Stimulated activated naive B cell treated with anti-CD40 and anti-IgM and Interleukin-4, amounts not matched to agents 10 μg/mL and 1 μg/mL and 100 μg/mL, for 72 hours (primary cell): Measurements from ENCODE around the gene XAB2.
"Not testable (repeated sequence)": the region's sequence is repeated elsewhere in the genome, so short reads cannot be mapped to it uniquely, and the experiment has no call there.

ENCODE experiments used
- ATAC-seq, 2 donors: fragments of 150-1000 bp; cut with Tn5 transposase; replicated peaks; 2 replicates each; pipeline ENCODE4 v1.10.0; 2021; ENCODE audit warnings: moderate library complexity in 1 of 2
- DNase-seq: peaks from one replicate; pipeline ENCODE4 v3.0.0; 2021
- H3K27ac Mint-ChIP-seq: one replicate; pipeline ENCODE4 v1.8.0; 2022; ENCODE audit warnings: mild to moderate bottlenecking, mixed read lengths
- H3K27me3 Mint-ChIP-seq, 2 donors: one replicate each; pipeline ENCODE4 v1.8.0; 2022; ENCODE audit warnings: mixed read lengths in 2 of 2
- H3K36me3 Mint-ChIP-seq, 2 donors: one replicate each; pipeline ENCODE4 v1.8.0; 2022; ENCODE audit warnings: mixed read lengths in 2 of 2, mild to moderate bottlenecking in 1 of 2
- H3K4me1 Mint-ChIP-seq, 2 donors: one replicate each; pipeline ENCODE4 v1.8.0; 2022; ENCODE audit warnings: mixed read lengths in 2 of 2, mild to moderate bottlenecking in 1 of 2
- H3K4me3 Mint-ChIP-seq, 2 donors: one replicate each; pipeline ENCODE4 v1.8.0; 2022; ENCODE audit warnings: mild to moderate bottlenecking in 2 of 2, mixed read lengths in 2 of 2, moderate library complexity in 1 of 2
- H3K9me3 Mint-ChIP-seq, 2 donors: one replicate each; pipeline ENCODE4 v1.8.0; 2022; ENCODE audit warnings: mixed read lengths in 2 of 2, mild to moderate bottlenecking in 1 of 2

The XAB2 gene

DNA sequence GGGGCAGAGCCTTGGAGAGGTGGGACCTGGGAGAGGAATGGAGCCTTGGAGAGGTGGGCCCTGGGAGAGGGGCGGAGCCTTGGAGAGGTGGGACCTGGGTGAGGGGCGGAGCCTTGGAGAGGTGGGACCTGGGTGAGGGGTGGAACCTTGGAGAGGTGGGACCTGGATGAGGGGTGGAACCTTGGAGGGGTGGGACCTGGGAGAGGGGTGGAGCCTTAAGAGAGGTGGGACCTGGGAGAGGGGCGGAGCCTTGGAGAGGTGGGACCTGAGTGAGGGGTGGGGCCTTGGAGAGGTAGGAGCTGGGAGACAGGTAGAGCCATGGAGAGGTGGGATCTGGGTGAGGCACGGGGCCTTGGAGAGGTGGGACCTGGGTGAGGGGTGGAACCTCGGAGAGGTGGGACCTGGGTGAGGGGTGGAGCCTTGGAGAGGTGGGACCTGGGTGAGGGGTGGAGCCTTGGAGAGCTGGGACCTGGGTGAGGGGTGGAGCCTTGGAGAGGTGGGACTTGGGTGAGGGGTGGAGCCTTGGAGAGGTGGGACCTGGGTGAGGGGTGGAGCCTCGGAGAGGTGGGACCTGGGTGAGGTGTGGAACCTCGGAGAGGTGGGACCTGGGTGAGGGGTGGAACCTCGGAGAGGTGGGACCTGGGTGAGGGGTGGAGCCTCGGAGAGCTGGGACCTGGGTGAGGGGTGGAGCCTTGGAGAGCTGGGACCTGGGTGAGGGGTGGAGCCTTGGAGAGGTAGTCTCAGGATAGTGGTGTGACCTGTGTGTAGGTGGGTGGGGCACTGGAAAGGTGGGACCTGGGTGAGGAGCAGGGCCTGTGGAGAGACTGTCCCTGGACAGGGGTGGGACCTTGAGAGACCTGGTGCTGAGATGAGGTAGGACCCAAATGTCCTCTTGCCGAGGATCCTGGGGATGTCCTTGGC lies 14.5 kb upstream of the XAB2 start:
- not testable (repeated sequence) for H3K9me3 Mint-ChIP-seq, ATAC-seq, H3K27me3 Mint-ChIP-seq, DNase-seq, H3K4me3 Mint-ChIP-seq, H3K27ac Mint-ChIP-seq
- Mint-ChIP-seq H3K36me3 (peaks cover 55 to 74% of the 10 kb centered on the region in 2 donors), H3K4me1 (peaks cover 15 to 17% of the 10 kb centered on the region in 2 donors)

DNA sequence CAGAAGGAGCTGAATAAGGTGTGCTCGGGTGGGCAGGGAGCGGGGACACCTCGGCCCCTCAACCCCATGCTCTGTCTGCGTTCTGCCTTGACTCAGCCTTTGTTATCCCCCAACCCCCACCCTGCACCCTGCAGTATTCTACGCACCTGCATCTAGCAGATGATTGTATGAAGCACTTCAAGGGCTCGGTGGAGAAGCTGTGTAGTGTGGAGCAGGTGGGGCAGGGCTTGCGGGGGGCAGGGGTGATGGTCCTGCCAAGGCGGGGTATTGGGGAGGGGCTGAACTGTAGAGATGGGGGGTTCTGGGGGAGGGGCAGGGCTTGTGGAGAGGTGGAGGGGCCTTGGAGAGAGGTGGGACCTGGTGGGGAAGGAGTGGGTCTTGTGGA lies 13.7 kb upstream of the XAB2 start:
- Mint-ChIP-seq H3K36me3 (peaks cover 53 to 67% of the 10 kb centered on the region in 2 donors), H3K4me1 (peaks cover 18 to 24% of the 10 kb centered on the region in 2 donors), H3K9me3 (peaks cover 0 to 2% of the 10 kb centered on the region in 2 donors), H3K27me3 (no peaks in the 10 kb centered on the region), H3K27ac (no peak overlapping the region), H3K4me3 (no peak overlapping the region)
- DNase-seq (no peak), ATAC-seq (no peak)

DNA sequence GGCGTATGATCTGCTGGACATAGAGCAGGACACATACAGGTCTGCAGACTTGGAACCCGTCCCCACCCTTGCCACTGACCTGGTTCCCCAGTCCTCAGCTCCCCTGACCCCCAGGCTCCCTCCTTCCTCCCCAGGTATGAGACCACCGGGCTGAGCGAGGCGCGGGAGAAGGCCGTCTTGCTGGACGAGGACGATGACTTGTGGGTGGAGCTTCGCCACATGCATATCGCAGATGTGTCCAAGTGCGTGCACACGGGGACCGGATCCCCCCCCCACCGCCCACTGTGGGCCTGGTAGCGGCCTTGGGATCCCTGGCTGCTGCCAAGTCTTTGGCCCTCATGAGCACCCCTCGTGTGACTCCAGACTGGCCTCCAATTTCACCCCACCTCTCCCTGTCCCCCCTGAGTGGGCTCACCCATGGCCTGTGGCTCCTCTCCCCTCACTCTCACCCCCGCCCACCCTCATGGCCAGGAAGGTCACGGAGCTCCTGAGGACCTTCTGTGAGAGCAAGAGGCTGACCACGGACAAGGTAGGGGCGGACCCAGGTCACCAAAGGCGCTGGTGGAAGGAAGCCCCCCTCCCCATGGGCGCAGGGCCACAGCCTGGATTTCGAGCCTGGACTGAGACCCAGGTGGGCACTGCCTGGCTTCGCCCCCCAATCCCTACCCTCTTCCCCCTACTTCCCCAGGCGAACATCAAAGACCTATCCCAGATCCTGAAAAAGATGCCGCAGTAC lies 13.1 kb upstream of the XAB2 start:
- DNase-seq (no peak), ATAC-seq (no peak)
- Mint-ChIP-seq H3K9me3 (peaks cover 0 to 2% of the 10 kb centered on the region in 2 donors), H3K27ac (no peak overlapping the region), H3K36me3 (peaks cover 50 to 62% of the 10 kb centered on the region in 2 donors), H3K27me3 (no peaks in the 10 kb centered on the region), H3K4me1 (peaks cover 18 to 30% of the 10 kb centered on the region in 2 donors), H3K4me3 (no peak overlapping the region)

DNA sequence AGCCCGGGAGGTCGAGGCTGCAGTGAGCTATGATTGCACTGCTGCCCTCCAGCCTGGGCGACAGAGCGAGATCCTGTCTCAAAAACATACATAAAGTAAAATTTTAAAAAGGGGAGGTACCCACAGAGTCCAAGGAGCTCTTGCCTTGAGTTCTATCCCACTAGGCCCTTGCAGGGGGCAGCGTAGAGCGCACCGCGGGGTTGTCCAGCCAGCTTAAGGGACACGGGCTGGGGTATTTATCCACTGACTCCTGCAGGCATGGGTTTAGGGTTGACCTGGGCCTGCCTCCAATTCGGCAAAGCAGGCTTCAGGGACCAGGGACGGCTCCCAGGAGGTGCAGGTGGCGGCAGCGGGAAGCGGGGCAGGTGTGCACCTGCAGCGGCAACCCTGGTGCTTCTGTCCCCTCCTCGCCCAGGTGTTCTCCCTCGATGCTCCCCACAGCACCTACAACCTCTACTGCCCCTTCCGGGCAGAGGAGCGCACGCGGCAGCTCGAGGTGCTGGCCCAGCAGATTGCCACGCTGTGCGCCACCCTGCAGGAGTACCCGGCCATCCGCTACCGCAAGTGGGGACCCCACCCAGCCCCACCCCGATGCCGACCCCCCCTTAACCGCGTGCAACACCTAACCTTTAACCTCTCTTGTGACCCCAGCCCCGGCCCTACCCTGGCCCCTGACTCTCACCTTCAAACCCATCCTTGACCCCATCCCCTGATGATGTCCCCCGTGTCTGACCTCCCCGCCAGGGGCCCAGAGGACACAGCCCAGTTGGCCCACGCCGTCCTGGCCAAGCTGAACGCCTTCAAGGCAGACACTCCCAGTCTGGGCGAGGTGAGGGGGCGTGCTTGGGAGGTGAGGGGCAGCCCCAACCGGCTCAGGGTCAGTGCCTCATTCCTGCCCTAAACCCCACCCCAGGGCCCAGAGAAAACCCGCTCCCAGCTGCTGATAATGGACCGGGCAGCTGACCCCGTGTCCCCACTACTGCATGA lies 12.2 kb upstream of the XAB2 start:
- H3K27ac Mint-ChIP-seq: no peak overlapping the region
- peaks cover 51 to 59% of the 10 kb centered on the region in 2 donors for H3K36me3 Mint-ChIP-seq
- no peak for ATAC-seq
- peaks cover 0 to 2% of the 10 kb centered on the region in 2 donors for H3K9me3 Mint-ChIP-seq
- DNase-seq: no peak
- H3K4me1 Mint-ChIP-seq: peaks cover 20 to 34% of the 10 kb centered on the region in 2 donors
- no peak overlapping the region for H3K4me3 Mint-ChIP-seq
- H3K27me3 Mint-ChIP-seq: no peaks in the 10 kb centered on the region

DNA sequence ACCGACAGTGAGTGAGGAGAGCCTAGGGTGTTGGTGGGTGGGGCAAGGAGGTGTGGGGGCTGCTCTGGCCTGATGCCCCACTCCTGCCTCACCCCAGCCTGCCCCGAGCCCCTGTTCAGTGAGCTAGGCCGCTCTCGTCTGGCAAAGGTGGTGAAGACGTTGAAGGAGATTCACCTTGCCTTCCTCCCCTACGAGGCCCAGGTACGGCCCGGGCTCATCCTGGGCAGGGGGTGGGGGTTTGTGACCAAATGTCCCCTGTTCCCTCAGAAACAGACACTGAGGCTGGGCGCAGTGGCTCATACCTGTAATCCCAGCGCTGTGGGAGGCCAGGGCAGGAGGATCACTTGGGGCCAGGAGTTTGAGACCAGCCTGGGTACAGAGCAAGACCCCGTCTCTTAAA lies 11.5 kb upstream of the XAB2 start:
- Mint-ChIP-seq H3K4me1 (peaks cover 21 to 42% of the 10 kb centered on the region in 2 donors), H3K27ac (no peak overlapping the region), H3K4me3 (no peak overlapping the region), H3K27me3 (no peaks in the 10 kb centered on the region), H3K9me3 (peaks cover 0 to 2% of the 10 kb centered on the region in 2 donors), H3K36me3 (peaks cover 49 to 53% of the 10 kb centered on the region in 2 donors)
- ATAC-seq (no peak), DNase-seq (no peak)

DNA sequence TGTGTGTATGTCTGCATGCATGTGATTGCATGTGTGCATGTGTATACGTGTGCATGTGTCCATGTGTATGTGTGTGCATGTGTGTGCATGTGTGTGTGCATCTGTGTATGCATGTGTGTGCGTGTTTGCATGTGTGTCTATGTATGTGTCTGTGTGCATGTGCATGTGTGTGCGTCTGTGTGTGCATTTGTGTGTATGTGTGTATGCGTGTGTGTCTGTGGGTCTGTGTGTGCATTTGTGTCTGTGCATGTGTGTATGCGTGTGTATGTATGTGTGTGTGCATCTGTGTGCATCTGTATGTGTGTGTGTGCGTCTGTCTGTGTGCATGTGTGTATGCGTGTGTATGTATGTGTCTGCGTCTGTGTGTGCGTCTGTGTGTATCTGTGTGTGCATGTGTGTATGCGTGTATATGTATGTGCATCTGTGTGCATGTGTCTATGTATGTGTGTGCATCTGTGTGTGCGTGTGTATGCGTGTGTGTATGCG lies 10.6 kb upstream of the XAB2 start:
- Mint-ChIP-seq H3K4me3 (peak overlapping the region; percentile 15 to 18), H3K27me3 (no peaks in the 10 kb centered on the region), H3K27ac (no peak overlapping the region), H3K9me3 (peaks cover 0 to 2% of the 10 kb centered on the region in 2 donors), H3K36me3 (peaks cover 43 to 47% of the 10 kb centered on the region in 2 donors), H3K4me1 (peaks cover 21 to 51% of the 10 kb centered on the region in 2 donors)
- DNase-seq (no peak), ATAC-seq (no peak)

DNA sequence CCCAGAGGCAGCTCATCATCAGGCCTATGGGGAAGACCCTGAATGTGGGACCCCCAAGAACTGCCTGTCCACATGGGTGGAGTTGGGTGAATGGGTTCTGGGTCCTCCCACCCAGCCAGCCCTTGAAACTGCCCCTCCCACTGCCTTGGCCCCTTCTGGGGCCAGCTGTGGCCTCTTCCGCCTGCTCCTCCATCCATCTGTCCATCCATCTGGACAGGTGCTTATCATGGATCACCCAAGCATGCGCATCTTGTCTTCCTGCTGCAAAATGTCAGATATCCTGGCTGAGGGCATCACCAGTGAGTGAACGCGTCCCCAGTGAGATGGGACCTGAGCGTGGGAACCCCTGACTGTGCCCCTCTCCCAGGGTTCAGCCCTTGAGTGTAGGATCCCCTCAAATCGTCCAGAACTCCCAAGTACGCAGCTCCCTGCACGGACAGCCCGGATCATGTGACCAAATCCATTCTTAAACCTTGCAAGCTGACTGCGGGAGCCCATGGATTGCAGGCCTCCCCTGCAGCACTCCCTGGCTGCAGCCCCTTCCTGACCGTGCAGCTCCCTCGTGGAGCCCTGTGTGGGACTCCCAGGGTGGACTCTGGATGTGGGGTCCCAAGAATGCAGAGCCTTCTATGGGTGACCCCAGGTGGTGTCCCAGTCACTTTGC lies 9.6 kb upstream of the XAB2 start:
- no peak overlapping the region for H3K27ac Mint-ChIP-seq
- peaks cover 36 to 42% of the 10 kb centered on the region in 2 donors for H3K36me3 Mint-ChIP-seq
- H3K9me3 Mint-ChIP-seq: peaks cover 0 to 2% of the 10 kb centered on the region in 2 donors
- peaks cover 26 to 55% of the 10 kb centered on the region in 2 donors for H3K4me1 Mint-ChIP-seq
- no peak for DNase-seq
- ATAC-seq: no peak
- no peaks in the 10 kb centered on the region for H3K27me3 Mint-ChIP-seq
- H3K4me3 Mint-ChIP-seq: peak overlapping the region in 1 of 2 donors; percentile 7

DNA sequence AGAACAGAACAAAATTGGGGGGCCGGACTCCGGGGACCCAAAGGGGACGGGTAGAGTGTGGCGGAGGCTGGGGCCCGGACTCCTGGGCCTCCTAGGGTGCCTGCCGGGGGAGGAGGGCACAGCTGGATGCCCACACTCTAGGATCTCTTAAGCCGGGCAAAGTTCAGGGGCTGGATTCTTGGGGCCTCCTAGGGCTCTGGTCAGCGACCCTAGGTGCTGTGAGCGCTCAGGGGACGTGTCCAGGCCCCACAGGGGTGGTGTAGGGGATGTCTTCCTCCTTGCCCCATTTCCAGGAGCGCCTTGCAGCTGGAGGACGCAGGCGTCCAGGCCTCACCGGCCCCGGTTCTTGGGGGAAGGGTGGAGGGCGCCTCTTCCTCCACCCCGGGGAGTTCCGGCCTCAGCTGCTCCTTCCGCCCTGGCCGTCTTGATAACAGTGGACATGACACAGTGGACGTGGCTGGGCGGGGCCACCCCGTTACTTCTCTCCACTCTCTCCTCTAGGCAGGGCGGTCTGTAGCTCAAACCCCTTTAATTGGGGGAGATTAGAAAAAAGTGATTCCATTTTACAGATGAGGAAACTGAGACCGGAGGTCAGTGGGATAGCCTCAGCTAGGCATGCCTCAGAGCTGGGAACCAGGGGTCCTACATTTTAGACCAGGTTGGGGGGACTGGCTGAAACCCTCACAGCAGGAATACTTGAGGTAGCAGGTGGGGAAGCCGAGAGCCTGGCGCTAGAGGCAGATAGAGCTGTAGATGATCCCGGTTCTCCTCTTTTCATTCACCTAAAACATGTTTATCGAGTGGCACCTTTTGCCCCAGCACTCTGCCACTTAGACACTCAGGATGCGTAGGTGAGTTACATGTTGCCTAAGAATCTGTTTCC lies 8.3 kb upstream of the XAB2 start:
- H3K4me3 Mint-ChIP-seq: peak overlapping the region; percentile 92 to 94
- H3K27ac Mint-ChIP-seq: peak overlapping the region; percentile 97
- no peaks in the 10 kb centered on the region for H3K27me3 Mint-ChIP-seq
- peaks cover 29 to 62% of the 10 kb centered on the region in 2 donors for H3K4me1 Mint-ChIP-seq
- DNase-seq: no peak
- peaks cover 34 to 37% of the 10 kb centered on the region in 2 donors for H3K36me3 Mint-ChIP-seq
- peak; percentile 48 to 55 for ATAC-seq
- H3K9me3 Mint-ChIP-seq: no peaks in the 10 kb centered on the region

DNA sequence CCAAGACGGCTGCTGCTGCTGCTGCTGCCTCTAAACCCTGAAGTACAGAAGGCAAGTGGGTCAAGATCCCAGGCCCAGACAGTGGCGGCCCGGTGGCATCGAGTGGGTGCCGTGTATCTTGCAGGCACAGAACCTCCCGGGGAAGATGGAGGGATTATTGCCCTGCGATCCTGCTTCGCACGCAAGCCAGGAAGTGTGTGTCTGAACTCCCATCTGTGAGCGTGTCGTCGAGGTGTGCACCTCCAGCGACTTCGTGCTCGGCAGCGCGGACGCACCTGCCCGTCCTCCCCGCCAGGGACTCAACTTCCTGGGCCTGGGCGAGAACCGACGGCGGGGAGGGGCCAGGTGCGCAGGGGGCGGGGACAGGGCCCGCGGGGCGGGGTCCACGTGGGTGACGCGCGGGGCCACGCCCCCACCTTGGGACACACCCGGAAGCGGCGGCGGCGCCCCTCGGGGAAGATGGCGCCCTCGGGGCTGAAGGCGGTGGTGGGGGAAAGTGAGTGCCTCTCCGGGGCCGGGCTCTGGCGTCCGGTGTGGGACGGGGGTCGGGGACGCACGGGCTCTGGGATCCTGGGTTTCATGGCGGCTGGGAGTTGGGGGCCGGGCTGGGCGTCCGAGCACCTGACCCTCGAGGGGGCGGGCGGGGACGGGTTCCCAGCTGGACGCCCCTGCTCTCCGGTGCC lies 7.5 kb upstream of the XAB2 start, which contains the start of gene STXBP2:
TSS of gene STXBP2 (plus strand) at position 420 of the 683 bp plus-strand sequence. CDS start at position 460, 40 bp downstream.
- Mint-ChIP-seq H3K4me3 (peak within 1 kb of the TSS; percentile 92 to 94), H3K4me1 (peaks cover 29 to 67% of the 10 kb centered on the region in 2 donors), H3K27ac (peak within 1 kb of the TSS; percentile 97), H3K27me3 (no peaks in the 10 kb centered on the region), H3K36me3 (peaks cover 34 to 36% of the 10 kb centered on the region in 2 donors), H3K9me3 (no peaks in the 10 kb centered on the region)
- ATAC-seq: peak; percentile 95 to 98
- DNase-seq: peak; percentile 84

DNA sequence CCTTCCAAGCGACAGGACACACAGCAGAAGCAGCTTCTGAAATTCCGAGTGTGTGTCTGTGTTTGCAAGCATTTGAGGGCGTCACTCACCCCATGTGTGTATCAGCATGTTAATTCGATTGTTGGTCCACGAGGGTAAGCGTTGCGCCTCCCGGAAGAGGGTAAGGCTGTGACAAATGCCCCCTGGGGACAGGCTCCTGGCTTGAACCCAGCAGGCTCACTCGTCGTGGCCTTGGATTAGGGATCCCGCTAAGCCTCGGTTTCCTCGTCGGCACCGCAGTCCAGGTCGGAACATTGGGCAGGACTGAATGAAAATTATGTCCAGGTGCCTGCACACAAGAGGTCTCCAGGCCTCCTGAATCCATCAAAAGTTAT lies 7.0 kb upstream of the XAB2 start:
- no peaks in the 10 kb centered on the region for H3K27me3 Mint-ChIP-seq
- peak overlapping the region; percentile 92 to 94 for H3K4me3 Mint-ChIP-seq
- H3K9me3 Mint-ChIP-seq: no peaks in the 10 kb centered on the region
- ATAC-seq (no peak), DNase-seq (no peak)
- peaks cover 33 to 72% of the 10 kb centered on the region in 2 donors for H3K4me1 Mint-ChIP-seq
- peaks cover 38% of the 10 kb centered on the region in 2 donors for H3K36me3 Mint-ChIP-seq
- peak overlapping the region; percentile 97 for H3K27ac Mint-ChIP-seq

DNA sequence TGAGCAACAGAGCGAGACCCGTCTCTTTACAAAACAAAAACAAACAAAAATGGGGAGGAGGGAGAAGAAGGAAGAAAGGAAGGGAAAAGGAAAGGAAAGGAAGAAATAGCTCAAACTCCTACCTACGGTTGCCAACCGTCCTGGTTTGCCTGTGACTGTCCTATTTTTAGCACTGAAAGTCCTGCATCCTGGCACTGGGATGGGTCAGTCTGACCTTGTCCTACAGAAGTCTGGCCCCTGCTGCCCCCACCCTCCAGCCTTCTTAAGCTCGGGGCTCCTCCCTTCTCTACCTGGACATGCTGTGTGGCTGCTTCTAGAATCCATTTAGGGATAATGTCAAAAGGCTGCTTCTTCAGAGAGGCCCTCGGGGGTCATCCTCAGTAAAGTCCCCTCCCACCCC lies 6.3 kb upstream of the XAB2 start:
- Mint-ChIP-seq H3K27me3 (no peaks in the 10 kb centered on the region), H3K9me3 (no peaks in the 10 kb centered on the region), H3K27ac (peak overlapping the region; percentile 75), H3K4me3 (peak overlapping the region; percentile 36 to 94), H3K36me3 (peaks cover 38% of the 10 kb centered on the region in 2 donors), H3K4me1 (peaks cover 35 to 79% of the 10 kb centered on the region in 2 donors)
- DNase-seq (no peak), ATAC-seq (no peak)

DNA sequence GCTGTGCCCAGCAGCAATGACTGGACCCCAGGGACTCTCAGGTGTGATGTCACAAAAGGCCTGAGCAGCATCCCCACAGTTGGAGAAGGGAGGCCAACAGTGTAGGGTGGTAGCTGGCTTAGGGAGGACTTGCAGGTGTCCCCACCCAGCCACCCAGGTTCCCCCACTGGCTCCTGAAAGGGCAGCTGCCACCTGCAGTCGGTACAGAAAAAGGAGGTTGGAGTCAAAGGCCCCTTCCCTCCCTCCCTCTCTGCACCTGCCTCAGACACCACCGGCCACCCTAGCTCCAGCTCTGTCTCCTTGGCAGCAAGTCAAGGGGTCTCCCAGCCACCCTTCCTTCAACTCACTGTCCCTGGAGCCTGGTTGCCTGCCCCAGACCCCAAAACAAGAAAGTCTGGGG lies 4.4 kb upstream of the XAB2 start, which contains the start of gene PCP2:
TSS of gene PCP2 (minus strand) at position 22 of the 400 bp plus-strand sequence. CDS start 262 bp downstream, outside the sequence.
- DNase-seq: no peak
- H3K4me3 Mint-ChIP-seq: peak within 1 kb of the TSS in 1 of 2 donors; percentile 32
- H3K4me1 Mint-ChIP-seq: peaks cover 34 to 81% of the 10 kb centered on the region in 2 donors
- no peak for ATAC-seq
- H3K27me3 Mint-ChIP-seq: no peaks in the 10 kb centered on the region
- H3K36me3 Mint-ChIP-seq: peaks cover 33 to 34% of the 10 kb centered on the region in 2 donors
- peak within 1 kb of the TSS; percentile 10 for H3K27ac Mint-ChIP-seq
- no peaks in the 10 kb centered on the region for H3K9me3 Mint-ChIP-seq
